Suppressor macrophage treated with lipopolysaccharide for 1 hour (primary cell): ENCODE measurements around the gene OR4D2.
A peak's percentile ranks its signal among the peaks of the same experiment; 100 is the strongest.

Source experiments
- DNase-seq, 3 donors: peaks; one replicate each; pipeline ENCODE4 v3.0.0-alpha.2; 2020 to 2022

The OR4D2 gene

DNA sequence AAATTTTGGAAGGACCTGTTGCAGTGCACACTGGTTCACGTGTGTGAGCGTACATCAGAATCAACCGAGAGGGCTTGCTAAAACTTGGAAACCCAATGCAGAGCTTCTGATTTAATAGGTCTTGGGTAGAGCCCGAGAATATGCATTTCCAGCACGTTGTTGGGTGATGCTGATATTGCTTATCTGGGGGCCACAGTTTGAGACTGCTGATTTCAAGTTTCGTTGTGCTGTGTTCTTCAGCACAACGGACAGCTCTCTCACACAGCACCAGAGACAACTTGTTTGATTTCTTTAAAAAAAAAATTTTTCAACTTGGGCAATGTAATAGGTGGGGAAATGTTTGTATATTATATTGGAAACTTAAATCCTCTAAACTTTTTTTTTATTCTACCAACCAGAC, 9.4 kb downstream of the OR4D2 start:
- peak in 1 of 3 donors; percentile 11 for DNase-seq

- no peak for DNase-seq
Measured at GRCh38 chr17:58181796-58182195, 15.0 kb downstream of the OR4D2 start.

- DNase-seq: no peak
Measured at GRCh38 chr17:58183514-58183913, 16.7 kb downstream of the OR4D2 start.

GRCh38 chr17:58184308-58184985, 17.7 kb downstream of the OR4D2 start:
- no peak for DNase-seq

GRCh38 chr17:58184986-58185761, 18.4 kb downstream of the OR4D2 start:
- DNase-seq: no peak

- no peak for DNase-seq
Measured at GRCh38 chr17:58186591-58186990, 19.8 kb downstream of the OR4D2 start.

DNA sequence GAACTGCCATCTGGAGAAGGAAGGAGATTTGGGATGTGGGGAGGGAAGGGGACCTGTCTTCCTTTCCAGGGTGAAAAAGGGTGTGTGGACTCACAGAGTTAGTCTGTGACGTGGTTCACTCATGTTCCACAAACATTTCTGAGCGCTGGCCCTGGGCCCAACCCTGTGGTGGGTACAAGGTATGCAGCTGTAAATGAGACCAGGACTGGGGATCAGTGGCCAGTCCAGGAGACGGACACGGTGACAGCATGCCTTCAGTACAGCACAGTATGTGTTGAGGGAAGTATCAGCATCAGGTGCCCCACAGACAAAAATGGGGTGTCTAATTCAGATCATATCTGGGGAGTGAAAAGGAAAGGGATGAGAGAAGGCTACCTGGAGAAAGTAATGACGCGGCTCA, 20.3 kb downstream of the OR4D2 start:
- DNase-seq: no peak

GRCh38 chr17:58187675-58188074, 20.9 kb downstream of the OR4D2 start:
- DNase-seq: no peak

DNA sequence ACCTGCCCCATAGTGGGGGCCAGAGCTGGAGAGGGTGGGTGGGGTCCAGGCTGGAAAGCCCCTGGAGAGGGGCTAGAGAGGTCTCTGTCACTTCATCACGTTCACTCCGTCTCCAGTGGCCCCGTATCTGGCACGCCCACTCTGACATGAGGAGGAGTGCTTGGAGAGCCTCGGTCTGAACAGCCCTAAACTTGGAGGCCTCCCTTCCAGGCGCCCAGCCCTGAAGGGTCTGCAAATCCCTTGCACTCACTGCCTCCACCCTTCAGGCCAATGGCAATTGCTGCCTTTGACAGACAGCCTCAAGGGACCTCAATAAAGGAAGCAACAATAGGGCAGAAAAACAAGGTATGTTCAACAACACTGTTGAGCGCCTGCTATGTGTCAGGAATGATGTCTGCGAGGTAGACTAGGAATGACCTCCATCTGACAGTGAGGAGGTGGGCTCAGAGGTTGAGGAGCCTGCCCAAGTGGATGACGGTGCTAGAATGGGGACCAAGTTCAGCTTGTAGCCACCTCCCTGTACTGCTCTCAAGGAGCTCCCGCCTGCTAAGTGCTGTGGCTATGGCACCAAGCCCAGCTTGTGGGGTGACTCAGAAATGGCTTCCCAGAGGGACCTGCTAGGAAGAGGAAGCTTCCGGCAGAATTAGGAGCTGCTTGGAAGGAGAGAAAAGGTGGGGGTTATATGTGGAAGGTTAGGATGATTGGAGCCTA, 22.8 kb downstream of the OR4D2 start:
- DNase-seq: peak; percentile 34 to 41 (median 38)

GRCh38 chr17:58191241-58191896, 24.6 kb downstream of the OR4D2 start:
- DNase-seq: no peak

GRCh38 chr17:58192612-58193011, 25.8 kb downstream of the OR4D2 start, which contains the start of gene EPX:
Gene EPX (plus strand): TSS chr17:58192726. CDS start chr17:58192847, 121 bp downstream.
- no peak for DNase-seq

DNA sequence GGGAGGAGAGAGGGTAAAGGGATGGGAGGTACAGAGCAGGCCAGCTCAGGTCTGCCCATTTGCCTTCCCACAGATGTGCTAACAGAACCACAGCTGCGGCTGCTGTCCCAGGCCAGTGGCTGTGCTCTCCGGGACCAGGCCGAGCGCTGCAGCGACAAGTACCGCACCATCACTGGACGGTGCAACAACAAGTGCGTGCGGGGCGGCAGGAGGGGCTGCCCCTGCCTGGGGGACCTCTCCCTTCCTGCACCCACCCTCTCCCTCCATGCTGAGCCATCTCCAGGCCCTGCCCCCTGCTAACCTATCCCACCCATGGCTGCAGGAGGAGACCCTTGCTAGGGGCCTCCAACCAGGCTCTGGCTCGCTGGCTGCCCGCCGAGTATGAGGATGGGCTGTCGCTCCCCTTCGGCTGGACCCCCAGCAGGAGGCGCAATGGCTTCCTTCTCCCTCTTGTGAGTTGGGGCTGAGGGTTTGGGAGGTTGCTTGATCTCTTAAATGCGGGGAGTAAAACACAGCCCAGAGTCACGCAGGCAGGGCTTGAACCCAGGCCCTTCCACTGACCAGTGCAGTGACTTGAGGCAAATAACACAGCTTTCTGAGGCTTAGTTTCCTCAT, 27.0 kb downstream of the OR4D2 start:
- DNase-seq: peak in 1 of 3 donors; percentile 20

DNA sequence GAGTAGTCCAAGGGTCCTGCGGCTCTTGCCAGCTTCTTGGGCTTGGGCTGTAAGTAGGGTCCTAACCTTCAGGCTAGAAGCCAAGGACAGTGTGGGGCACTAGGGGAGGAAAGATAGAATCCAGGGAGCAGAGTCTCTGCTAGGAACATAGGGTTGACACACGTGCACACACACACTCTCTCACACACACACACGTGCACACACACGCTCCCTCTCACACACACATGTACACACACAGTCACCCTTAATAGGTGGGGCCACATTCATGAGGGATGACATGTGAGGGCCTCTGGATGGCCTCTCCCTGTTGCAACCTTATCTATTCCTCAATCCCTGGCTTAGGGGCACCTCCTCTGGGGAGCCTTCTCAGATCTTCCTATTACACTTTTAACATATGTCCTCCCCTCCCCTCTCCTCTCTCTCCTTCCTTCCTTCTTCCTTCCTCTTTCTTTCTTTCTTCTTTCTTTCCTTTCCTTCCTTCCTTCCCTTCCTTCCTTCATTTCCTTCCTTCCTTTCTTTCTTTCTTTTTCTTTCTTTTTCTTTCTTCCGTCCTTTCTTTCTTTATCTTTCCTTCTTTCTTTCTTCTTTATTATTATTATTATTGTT, 28.8 kb downstream of the OR4D2 start:
- no peak for DNase-seq

DNA sequence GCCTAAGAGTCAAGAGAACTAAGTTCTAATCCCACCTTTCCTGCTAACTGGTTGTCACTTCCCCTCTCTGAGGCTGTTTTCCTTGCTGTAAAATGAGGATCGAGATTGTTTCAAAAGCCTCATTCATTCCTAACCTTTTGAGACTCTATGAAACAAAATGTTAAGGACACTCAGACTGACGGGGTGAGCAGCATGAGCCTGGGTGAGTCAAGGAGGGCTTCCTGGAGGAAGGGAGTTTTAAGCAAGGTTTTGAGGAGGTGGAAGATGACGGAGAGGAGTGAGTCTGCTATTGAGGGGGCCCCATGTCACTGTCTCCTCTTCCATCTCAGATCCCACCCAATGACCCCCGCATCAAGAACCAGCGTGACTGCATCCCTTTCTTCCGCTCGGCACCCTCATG, 29.8 kb downstream of the OR4D2 start:
- no peak for DNase-seq

DNA sequence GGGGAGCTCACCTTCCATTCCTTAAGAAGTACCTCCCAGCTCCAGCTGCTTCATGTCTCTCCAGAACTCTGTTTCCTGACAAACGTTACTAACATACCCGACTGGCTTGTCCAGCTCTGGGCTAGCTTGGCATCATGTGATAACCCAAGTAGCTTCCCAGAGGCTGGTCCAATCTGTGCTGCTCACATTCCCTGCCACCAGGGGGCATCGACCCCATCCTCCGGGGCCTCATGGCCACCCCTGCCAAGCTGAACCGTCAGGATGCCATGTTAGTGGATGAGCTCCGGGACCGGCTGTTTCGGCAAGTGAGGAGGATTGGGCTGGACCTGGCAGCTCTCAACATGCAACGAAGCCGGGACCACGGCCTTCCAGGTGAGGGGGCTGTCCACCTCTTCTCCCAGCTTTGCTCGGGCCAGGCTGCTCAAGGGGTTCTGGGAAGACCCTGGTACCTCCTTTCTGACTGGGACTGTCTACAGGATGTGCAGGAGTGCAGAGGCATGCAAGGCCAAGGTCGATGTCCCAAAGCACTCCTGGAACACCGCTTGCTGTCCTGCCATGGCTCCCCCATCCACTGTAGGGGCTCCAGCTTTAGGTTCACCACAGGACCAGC, 33.3 kb downstream of the OR4D2 start:
- DNase-seq: peak; percentile 76 to 87 (median 83)

DNA sequence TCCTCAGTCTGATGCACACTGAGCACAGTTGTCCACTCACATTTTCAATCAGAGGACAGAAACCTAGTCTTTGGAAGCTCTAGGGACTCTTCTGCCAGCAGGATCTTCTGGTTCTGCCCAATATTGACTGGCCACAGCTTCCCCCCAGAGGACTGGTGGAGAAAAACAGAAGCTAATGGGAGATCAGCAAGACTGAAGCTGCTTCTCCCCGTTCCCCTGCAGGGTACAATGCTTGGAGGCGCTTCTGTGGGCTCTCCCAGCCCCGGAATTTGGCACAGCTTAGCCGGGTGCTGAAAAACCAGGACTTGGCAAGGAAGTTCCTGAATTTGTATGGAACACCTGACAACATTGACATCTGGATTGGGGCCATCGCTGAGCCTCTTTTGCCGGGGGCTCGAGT, 36.1 kb downstream of the OR4D2 start:
- no peak for DNase-seq

DNA sequence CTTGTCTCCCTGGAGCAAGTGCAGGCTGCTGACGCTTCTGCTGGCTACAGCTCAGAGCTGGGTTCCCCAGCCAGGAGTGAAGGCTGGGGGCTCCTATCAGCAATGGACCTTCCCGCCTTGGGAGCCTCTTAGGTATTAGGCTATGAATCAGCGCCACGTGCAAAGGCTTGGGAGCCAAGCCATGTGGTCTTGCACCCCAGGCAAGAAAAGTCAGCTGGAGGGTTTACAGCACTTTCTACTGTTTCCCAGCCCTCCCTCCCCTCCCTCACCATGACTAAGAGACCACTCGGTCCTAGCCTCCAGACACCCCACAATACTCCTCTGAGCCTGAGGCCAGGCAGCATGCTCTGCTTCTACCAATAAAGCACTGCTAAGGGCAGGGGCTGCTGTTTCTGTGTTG, 38.0 kb downstream of the OR4D2 start:
- DNase-seq: no peak

GRCh38 chr17:58205936-58206335, 39.2 kb downstream of the OR4D2 start:
- no peak for DNase-seq

GRCh38 chr17:58207451-58207850, 40.7 kb downstream of the OR4D2 start:
- no peak for DNase-seq

GRCh38 chr17:58208344-58208743, 41.6 kb downstream of the OR4D2 start:
- DNase-seq: no peak

DNA sequence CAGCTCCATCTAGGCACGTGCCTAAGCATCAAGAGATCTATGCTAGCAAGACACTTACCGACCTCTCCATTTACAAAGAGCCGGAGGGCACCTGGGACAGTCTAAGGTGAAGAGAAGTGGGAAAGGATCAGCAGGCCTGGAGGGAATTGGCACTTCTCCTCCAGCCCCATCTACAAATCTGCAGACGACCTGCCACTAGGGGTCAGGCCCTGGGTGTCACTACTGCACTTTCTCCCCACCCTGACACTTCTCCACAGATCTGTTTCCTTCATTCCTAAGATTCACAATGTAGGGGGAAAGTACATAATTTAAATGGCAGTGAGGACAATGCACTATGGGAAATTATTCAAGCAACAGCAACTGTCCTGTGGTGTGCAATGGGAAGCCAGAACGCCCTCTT, 44.1 kb downstream of the OR4D2 start:
- DNase-seq: peak; percentile 26 to 42 (median 36)

GRCh38 chr17:58215685-58216084, 48.9 kb downstream of the OR4D2 start:
- DNase-seq: no peak
